ENCODE measurements around the gene CAMK2D. TPM values are rescaled to one million over a fixed set of nuclear protein-coding genes. Genes with fewer than 3 reads are reported as not detected.
A peak's percentile ranks its signal among the peaks of the same experiment; 100 is the strongest.

The CAMK2D gene
- total RNA-seq, 6 experiments from 2014 or later, result 83.7 to 102 (median 94.1) TPM

DNA sequence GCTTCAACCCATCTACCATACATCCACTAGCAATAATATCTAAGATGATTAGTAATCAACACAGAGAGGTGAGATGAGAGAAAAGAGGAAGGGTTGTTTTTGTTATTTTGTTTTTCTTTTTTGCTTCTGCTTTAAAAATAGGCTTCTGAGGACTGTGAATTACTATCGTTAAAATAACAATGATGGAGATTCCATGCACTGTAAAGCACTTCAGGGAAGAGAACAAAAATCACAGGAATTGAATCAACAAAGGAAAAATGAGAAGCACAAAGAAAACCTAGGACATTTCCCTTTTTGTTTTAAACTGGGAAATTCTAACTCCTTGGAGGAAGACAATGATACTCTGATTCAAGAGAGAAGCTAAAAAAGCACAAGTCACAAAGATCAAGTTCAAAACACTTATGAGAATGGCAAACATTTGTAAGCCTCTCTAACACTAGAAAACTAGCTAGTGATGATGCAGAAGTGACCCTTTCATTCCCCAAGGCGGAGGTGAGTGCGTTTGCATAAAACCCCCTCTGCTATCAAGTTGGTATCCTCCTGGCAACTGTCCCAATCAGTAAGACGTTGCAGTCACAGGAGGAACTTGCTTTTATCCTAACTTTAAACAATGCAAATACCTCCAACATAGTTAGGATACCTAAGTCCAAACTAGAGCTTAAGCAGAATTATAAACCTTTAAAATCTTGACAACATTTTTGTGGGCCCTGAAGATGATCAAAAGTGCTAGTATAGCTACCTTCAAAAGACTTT is 308.5 kb downstream of the CAMK2D start:
- DNase-seq, result peak; percentile 33
- TF ChIP-seq, protein P1, sequence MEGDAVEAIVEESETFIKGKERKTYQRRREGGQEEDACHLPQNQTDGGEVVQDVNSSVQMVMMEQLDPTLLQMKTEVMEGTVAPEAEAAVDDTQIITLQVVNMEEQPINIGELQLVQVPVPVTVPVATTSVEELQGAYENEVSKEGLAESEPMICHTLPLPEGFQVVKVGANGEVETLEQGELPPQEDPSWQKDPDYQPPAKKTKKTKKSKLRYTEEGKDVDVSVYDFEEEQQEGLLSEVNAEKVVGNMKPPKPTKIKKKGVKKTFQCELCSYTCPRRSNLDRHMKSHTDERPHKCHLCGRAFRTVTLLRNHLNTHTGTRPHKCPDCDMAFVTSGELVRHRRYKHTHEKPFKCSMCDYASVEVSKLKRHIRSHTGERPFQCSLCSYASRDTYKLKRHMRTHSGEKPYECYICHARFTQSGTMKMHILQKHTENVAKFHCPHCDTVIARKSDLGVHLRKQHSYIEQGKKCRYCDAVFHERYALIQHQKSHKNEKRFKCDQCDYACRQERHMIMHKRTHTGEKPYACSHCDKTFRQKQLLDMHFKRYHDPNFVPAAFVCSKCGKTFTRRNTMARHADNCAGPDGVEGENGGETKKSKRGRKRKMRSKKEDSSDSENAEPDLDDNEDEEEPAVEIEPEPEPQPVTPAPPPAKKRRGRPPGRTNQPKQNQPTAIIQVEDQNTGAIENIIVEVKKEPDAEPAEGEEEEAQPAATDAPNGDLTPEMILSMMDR (IDR thresholded peaks at IDR 0.05), result no peak
- no peak overlapping the region; the same call in 1 of the 2 replicates for H3K4me3 Mint-ChIP-seq
- peaks cover 30% of the 10 kb centered on the region for H3K4me1 Mint-ChIP-seq (ENCODE audit: low read depth)
- H3K27ac Mint-ChIP-seq, result peak overlapping the region; percentile 51
- H3K27me3 Mint-ChIP-seq (ENCODE audit: insufficient read depth), result peaks cover 4% of the 10 kb centered on the region
- peaks cover 46% of the 10 kb centered on the region for H3K36me3 Mint-ChIP-seq (ENCODE audit: low read depth)
- H3K9me3 Mint-ChIP-seq, result no peaks in the 10 kb centered on the region

DNA sequence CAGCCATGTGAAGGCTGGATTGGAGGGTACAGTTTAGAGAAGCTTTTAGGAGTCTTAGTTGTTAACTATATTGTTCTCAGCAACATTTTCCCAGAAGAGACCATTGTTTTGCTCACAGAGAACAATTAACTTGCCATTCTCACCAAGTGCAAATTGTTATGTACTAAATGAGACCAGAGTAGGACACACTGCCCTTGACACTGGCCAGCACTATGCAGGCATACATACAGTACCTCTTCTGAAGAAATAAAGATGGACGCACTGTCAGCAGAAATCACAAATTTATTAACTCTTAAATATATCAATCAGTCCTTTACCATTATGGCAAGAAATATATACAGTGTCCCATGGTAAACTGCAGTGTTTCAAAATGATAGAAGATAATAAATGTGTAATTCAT is 309.4 kb downstream of the CAMK2D start:
- Mint-ChIP-seq H3K27ac (no peak overlapping the region), H3K4me3 (no peak overlapping the region), H3K4me1 (ENCODE audit: low read depth) (peaks cover 26% of the 10 kb centered on the region), H3K9me3 (no peaks in the 10 kb centered on the region), H3K27me3 (ENCODE audit: insufficient read depth) (peaks cover 2% of the 10 kb centered on the region), H3K36me3 (ENCODE audit: low read depth) (peaks cover 37% of the 10 kb centered on the region)
- TF ChIP-seq, protein P1 (IDR thresholded peaks at IDR 0.05), result no peak
- DNase-seq, result no peak

DNA sequence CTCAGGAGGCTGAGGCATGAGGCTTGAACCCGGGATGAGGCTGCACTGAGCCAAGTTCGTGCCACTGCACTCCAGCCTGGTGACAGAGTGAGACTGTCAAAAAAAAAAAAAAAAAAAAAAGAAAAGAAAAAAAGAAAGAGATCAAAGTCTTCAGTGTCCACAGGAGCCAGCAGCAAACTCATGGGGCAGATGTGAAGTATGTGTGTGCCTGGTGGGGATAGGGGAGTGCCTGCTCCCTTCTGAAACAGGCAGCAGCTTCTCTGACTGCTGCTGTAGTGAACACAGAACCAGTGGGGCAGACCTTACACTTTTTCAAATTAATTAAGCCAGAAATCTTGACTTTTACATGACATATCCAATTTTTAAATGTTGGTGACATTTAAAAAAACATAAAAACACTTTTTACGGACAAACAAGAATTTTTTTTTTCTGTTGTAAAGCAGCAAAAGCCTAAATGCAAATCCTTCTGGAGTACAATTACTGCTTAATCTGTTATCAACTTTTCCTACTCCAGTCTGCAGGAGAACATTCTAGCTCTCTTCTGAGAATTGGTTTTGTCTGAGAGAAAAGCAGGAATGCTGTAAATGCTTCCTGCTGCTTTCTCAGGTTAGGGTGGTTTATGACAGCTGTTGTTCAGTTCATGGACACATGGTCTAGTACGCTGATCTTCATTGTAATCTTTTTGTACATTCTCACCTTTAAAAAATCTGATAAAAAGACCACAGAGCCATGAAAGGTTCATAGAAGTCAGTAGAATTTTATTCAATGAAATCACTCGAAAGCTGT is 311.1 kb downstream of the CAMK2D start:
- Mint-ChIP-seq H3K4me1 (ENCODE audit: low read depth) (peaks cover 26% of the 10 kb centered on the region), H3K4me3 (no peak overlapping the region), H3K9me3 (no peaks in the 10 kb centered on the region), H3K27me3 (ENCODE audit: insufficient read depth) (peaks cover 2% of the 10 kb centered on the region; the same call in 1 of the 2 replicates), H3K36me3 (ENCODE audit: low read depth) (peaks cover 24% of the 10 kb centered on the region), H3K27ac (no peak overlapping the region)
- DNase-seq, result no peak
- TF ChIP-seq, protein P1 (IDR thresholded peaks at IDR 0.05), result no peak

DNA sequence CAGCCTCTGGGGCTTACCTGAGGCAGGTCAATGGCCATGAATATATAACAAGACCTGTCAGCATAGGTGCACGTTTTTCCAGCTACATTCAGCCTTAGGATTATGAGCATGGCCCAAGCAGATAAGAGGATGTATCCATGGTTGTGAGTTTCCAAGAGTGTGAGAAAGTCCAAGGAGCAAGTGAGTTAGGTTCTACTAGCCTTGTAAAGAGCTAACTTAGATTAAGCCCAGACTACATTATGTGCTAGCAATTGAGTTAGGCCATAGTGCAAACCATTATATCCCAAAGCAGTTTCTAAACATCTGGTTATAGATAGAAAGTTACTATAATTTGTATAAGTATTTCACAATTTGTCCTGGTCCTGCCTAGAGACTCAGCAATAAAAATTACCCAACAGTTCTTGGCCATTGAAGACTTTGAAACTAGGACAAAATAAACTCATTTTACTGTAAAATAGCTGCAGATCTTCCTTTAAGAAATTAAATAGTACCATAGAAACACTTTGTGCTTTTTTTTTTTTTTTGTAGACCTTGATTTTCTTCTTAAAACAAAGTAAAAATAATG is 312.0 kb downstream of the CAMK2D start:
- Mint-ChIP-seq H3K9me3 (no peaks in the 10 kb centered on the region), H3K4me3 (no peak overlapping the region), H3K36me3 (ENCODE audit: low read depth) (peaks cover 24% of the 10 kb centered on the region), H3K27ac (no peak overlapping the region), H3K27me3 (ENCODE audit: insufficient read depth) (peaks cover 4% of the 10 kb centered on the region; the same call in 1 of the 2 replicates), H3K4me1 (ENCODE audit: low read depth) (peaks cover 26% of the 10 kb centered on the region)
- DNase-seq, result no peak
- TF ChIP-seq, protein P1 (IDR thresholded peaks at IDR 0.05), result no peak

DNA sequence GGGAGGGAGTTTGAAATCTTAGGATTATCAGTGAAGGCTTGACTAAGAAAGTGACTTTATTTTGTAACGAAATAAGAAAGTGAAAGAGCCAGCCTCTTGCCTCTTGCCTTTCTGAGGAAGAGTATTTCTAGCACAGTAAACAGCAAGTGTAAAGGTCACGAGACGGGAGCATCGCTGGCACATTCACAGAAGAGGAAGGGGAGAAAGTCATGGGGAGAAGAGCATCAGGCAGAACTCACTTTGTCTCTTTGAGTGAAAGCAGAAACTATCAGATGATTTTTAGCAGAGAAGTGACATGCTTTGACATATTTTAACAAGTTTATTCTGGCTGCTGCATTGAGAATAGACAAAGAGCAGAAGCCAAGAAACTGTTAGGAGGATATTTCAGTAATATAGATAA is 313.8 kb downstream of the CAMK2D start:
- H3K4me1 Mint-ChIP-seq (ENCODE audit: low read depth), result peaks cover 13% of the 10 kb centered on the region
- TF ChIP-seq, protein P1 (IDR thresholded peaks at IDR 0.05), result no peak
- no peak overlapping the region for H3K27ac Mint-ChIP-seq

More for the DNA sequence above, 313.8 kb downstream of the CAMK2D start:
- H3K36me3 Mint-ChIP-seq (ENCODE audit: low read depth), result peaks cover 7% of the 10 kb centered on the region
- no peaks in the 10 kb centered on the region for H3K9me3 Mint-ChIP-seq
- no peak for DNase-seq
- H3K27me3 Mint-ChIP-seq (ENCODE audit: insufficient read depth), result peaks cover 4% of the 10 kb centered on the region; the same call in 1 of the 2 replicates
- H3K4me3 Mint-ChIP-seq, result no peak overlapping the region
